NCI-H2171 treated with DMSO at 0.1 percent for 48 hours (cell line): Measurements from ENCODE around the gene PSMC5.
"Not testable (repeated sequence)": the region's sequence is repeated elsewhere in the genome, so short reads cannot be mapped to it uniquely, and the experiment has no call there.

Source experiments
- DNase-seq: peaks from one replicate; lab custom pipeline; 2025; lab: John Stamatoyannopoulos, UW

Gene PSMC5

DNA sequence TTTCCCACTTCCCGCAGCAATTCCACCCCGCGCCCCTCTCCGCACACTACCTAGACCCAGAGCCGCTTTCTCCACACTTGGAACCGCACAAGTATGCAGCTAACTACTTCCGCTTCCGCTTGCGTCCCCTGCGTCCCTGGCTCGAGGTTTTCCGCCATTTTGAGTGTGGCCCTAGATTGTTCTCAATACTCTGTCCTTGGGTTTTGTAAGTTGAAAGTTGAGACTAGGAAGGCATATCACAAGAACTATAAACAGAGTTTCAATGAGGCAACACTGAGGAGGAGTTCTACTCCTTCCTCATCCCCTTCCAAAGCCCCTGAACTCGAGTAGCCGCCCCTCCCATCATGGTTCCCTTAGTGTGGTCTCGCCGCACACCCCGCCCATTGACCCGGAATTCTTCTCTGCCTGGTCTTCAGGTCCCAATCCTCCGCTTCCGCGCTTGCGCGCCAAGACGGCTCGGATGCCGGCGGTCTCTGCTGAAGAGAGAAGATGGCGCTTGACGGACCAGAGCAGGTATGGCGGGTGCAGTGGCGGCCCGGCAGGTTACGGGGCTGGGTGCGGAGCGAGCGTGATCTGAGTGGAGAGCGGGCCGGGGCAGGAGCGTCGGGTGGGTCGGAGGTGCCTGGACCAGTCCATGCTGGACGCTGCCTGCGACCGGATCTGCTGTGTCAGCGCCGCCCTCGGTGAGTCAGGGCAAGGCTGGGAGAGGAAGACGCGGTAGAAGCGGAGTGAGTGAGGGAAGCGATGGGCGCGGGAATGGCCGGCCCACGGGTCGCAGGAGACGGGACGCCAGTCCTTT, at the start of gene PSMC5, which contains the start of gene FTSJ3:
Gene PSMC5, plus strand, starts transcription at position 430 of the 799 bp plus-strand sequence. Its CDS starts 60 bp downstream, at position 490.
Gene FTSJ3, minus strand, starts transcription at position 662 of the 799 bp plus-strand sequence. CDS start 761 bp downstream, outside the sequence.
- DNase-seq = peak; percentile 97

DNA sequence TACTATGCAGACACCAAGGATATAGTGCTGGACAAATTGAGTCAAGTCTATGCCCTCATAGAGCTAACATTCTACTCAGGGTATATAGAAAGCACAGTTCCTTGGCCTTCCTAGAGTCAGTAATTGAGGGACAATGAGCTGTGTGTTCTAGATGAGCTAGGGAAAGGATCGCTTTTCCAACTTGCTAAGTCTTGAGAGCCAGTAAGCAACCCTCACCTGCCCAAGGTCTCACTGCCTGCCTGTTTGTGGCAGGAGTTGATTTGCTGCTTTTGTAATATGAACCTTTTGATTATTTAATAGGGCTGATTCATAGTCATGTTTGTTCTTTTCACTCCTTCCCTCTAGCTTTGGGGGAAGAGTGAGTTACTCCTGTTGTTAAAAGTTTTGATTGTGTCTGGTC, 46.7 kb upstream of the PSMC5 start:
- no peak for DNase-seq

DNA sequence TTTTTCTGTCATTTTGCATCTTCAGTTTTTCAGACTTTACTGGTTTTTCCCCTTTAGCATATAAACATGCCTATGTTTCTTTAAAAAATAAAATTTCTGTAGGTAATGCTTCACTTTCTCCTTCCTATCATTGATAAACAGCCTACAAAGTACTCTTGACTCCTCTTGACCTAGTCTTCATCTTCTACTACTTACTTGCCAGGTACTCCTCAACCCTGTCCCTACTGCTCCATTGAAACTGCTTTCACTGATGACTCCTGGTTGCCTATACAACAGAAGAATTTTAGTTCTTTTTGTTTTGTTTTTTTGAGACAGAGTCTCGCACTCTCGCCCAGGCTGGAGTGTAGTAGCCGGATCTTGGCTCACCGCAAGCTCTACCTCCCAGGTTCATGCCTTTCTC, 46.3 kb upstream of the PSMC5 start:
- DNase-seq = no peak

DNA sequence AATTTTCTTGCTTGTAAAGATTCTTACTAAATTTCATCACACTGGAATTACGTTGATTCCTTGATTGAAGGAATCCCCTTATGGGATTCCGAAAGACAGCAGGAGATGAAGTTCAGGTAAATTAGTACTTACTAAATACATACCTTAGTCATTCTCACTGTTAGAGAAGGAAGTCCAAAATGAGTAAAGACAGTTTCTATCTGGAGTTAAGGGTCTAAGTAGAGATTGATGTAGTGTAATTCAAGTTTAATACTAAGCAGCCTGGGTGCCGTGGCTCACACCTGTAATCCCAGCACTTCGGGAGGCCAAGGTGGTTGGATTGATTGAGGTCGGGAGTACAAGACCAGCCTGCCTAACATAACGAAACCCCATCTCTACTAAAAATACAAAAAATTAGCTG, 43.7 kb upstream of the PSMC5 start:
- DNase-seq = no peak

DNA sequence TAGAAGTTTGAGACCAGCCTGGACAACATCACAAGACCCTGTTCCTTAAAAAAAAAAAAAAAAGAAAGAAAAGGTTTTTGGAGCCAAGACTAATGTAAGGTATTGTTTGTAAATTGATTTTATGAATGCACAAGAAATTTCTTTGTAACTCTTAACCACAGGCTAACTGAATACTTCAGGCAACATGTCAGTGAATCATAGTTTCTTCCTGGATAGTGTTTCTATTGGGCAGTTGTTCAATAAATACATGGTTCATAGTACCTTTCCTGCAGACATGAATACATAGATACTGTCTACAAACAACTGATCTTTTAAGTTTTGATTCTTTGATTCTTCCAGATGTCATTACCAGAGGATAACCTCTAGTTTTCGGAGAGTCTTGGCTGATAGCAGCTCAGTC, 41.7 kb upstream of the PSMC5 start:
- DNase-seq = no peak

DNA sequence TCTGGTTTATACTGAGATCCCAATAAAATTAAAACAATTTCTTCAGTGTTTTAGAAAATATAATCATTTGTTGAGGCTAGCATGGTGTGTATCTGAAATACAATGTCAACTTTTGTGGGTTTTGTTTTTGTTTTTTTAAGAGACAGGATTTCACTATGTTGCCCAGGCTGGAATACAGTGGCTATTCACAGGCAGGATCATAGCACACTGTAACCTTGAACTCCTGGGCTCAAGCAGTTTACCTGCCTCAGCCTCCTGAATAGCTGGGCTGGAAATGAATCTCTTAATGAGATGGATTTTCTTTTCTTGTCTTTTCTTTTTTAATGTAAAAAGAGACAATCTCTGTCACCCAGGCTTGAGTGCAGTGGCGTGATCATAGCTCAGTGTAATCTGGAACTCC, 41.1 kb upstream of the PSMC5 start:
- no peak for DNase-seq

DNA sequence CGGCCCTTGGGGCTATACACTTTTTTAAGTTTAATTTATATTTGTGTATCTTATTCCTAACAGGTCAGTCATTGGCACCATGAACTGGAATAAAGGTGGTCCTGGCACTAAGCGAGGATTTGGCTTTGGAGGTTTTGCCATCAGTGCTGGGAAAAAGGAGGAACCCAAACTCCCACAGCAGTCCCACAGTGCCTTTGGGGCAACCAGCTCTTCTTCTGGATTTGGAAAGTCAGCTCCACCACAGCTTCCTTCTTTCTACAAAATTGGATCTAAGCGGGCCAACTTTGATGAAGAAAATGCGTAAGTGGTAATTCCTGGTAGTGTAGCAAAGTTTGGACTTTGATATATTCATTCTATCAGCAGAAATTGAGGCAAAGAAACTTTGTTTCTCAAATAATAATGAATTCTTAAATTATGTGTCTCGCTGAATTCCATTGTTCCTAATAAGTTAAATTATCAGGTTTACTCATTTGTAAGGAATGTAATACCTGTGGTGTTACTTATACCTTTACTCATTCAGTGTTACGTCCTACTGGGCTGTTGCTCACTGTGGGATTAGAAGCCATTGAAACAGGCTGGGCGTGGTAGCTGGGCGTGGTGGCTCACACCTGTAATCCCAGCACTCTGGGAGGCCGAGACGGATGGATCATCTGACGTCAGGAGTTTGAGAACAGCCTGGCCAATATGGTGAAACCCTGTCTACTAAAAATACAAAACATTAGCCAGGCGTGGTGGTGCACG, 40.1 kb upstream of the PSMC5 start:
- no peak for DNase-seq

DNA sequence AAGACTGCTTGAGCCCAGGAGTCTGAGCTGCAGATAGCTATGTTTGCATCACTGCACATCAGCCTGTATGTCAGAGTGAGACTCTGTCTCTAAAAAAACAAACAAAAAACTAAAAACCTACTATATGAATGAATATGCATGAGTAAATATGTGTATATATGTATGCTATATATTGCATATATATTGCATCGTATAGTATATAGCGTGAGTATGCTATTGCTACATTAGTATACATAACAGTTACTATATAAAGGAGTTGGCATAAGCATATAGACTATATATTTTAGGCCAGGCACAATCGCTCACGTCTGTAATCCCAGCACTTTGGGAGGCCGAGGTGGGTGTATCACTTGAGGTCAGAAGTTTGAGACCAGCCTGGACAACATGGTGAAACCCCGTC, 37.2 kb upstream of the PSMC5 start:
- DNase-seq = no peak

DNA sequence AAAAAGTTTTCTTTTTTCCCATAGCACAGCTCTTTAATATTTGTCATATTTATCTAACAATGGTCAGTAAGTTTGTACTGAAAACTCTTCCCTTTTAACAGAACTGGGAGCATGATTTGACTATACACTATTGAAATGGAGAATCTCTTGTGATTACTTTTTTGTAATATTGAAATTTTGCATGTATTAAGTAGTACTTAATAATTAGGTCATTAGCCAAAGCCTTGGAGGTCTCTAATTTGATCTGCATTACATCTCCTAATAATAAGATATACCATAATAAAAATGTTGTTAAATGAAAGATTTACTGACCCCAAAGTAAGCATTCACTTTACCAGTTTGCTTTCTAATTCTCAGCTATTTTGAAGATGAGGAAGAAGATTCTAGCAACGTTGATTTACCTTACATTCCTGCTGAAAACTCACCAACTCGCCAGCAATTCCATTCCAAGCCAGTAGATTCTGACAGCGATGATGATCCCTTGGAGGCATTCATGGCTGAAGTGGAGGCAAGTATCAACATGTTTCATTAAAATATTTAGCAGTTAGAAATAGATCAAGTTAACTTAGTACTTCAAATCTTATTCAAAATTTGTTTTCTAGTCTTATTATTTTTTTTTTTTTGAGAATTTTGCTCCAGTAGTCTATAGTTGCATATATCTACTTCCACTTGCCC, 35.0 kb upstream of the PSMC5 start:
- no peak for DNase-seq

DNA sequence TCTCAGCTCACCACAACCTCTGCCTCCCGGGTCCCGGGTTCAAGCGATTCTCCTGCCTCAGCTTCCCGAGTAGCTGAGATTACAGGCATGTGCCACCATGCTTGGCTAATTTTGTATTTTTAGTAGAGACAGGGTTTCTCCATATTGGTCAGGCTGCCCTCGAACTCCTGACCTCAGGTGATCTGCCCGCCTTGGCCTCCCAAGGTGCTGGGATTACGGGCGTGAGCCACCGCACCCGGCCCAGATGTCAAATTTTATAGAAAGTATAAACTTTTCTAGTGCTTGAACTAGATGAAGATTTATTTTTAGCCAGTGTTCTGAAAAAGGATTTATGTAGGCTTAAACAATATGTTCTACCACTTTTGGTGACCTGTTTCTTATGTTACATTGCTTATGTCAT, 30.9 kb upstream of the PSMC5 start:
- not testable (repeated sequence) for DNase-seq

DNA sequence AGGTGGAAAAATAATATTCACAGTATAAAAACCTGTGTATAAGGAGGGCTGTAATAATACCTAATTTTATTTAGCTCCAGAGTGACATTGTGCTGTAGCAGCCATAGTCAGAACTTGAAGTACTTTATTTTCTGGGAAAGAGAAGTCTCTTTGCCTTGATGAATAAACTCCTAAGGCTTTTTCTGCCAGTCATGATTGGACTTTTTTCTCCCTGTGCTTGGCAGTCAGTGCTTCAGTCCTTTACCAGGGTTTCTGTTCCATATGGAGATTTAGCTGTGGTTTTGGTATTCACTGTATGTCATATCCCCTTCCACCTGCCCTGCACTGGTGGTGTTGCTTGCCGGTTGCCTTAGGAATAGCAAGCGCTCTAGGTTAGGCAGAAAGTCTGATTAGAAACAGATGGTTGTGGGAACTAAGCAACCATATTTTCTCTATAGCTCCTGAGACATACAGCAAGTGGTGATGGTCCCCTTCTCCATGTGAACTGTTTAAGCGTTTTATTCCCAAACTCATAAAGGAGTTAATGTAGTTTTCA, 28.6 kb upstream of the PSMC5 start:
- DNase-seq = no peak

DNA sequence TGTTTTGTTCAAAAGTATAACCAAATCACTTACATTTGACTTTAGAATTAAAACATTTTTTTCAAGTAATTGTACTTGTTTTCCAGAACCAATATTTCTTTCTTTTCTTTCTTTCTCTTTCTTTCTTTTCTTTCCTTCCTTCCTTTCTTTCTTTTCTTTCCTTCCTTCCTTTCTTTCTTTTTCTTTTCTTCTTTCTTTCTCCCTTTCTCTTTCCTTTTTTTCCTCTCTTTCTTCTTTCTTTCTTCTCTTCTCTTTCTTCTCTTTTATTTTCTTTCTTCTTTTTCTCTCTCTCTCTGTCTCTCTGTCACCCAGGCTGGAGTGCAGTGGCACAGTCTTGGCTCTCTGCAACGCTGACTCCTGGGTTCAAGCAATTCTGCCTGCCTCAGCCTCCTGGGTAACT, 26.4 kb upstream of the PSMC5 start:
- no peak for DNase-seq

DNA sequence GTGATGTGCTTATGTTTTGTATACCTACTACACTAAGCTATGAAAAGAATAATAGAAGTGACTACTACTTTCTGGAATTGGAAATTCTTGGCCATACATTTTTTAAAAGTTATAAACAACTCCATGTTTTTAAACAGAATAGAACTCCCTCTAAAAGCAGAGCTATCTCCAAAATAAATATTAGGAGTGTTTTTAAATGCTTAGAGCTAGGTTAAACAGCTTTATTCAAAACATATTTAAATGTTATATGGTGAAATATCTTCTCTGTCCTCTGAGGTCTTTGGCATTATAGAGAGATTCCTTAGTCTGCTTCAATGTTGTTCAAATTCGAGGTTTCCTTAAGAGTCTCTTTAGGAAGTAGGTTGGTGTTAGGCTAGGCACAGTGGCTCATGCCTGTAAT, 22.9 kb upstream of the PSMC5 start:
- no peak for DNase-seq

DNA sequence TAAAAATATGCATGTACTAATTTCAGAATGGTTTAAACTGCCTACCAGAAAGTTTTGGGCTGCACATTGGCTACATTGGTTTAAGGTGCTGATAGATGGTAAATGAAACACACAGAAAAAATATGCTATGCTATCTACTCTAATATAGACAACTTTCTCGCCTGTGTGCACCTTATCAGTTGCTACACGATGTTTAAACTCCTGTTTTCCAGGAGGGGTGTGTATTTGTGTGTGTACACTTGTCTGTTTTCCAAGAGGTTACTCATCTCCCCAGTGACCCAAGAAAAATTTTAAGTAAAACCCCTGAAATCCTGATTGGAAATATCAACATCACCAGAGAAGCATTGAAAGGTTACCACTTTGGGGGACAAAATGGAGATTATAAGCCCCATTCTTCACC, 21.6 kb upstream of the PSMC5 start:
- no peak for DNase-seq

DNA sequence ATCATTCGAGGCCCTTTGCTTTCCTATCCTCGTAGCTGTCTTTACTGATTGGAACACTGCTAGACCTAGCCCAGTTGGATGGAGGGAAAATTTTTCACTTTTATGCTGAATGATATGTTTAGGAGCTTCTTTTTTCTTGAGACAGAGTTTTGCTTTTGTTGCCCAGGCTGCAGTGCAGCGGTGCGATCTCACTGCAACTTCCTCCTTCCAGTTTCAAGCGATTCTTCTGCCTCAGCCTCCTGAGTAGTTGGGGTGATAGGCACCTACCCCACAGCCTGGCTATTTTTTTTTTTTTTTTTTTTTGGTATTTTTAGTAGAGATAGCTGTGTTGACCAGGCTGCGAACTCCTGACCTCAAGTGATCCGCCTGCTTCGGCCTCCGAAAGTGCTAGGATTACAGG, 17.3 kb upstream of the PSMC5 start:
- DNase-seq = no peak

DNA sequence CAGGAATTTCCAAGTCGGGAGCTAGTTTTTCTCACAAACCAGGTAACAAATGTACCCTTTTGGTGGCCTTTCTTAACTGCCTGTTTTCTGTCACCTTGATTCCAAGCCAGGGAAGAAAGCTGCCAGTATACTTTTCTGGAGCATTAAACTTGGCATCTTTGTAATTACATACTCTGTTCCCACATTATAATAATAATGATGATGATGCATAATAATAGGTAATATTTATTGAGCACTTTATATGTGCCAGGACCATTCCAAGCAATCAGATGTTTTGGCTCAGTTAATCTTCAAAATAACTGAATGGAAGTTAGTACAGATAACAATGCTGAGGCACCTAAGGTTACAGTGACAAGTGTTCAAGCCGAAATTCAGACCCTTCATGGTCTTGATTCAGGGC, 11.1 kb upstream of the PSMC5 start:
- no peak for DNase-seq

DNA sequence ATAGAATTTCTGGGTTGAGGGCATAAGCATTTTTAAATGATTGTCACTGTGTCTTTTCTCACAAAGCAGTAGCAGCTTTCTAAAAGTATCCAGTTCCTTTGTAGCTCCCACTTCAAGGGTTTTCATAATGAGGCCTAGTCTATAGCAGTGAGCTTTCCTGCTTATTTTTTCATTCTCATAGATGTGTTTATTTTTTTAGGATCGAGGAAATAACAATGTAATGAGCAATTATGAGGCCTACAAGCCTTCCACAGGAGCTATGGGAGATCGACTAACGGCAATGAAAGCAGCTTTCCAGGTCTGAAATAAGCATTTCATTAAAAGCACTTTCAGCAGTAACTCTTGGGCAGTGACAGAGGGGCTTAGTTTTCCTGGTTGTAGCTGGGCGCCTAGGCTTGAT, 10.6 kb upstream of the PSMC5 start:
- no peak for DNase-seq

DNA sequence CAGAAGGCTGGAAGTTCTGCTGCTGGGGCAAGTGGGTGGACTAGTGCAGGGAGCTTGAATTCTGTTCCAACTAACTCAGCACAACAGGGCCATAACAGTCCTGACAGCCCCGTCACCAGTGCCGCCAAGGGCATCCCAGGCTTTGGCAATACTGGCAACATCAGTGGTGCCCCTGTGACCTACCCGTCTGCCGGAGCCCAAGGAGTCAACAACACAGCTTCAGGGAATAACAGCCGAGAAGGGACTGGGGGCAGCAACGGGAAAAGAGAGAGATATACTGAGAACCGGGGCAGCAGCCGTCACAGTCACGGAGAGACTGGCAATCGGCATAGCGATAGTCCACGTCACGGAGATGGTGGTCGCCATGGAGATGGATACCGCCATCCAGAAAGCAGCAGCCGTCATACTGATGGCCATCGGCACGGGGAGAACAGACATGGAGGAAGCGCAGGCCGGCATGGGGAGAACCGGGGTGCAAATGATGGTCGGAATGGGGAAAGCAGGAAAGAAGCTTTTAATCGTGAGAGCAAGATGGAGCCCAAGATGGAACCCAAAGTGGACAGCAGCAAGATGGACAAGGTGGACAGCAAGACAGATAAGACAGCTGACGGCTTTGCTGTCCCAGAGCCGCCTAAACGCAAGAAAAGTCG, 9.4 kb upstream of the PSMC5 start:
- no peak for DNase-seq

DNA sequence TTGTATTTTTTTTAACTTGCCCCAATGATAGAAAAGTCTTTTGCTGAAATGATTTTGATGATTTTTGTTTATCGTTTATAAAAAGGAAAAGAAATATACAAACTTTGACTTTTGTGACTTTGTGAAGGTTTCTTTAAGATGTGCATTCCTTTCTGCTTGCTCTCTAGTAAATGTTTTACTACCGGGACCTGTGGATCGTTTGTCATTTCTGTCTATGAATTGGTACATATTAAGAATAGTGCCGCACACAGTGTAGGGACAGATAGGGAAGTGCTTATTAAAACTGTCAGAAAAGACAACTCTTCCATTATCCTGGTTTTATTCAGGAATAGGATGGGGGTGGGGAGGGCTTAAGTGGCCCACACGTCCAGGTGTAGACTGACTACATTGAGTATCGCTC, 8.1 kb upstream of the PSMC5 start:
- no peak for DNase-seq

DNA sequence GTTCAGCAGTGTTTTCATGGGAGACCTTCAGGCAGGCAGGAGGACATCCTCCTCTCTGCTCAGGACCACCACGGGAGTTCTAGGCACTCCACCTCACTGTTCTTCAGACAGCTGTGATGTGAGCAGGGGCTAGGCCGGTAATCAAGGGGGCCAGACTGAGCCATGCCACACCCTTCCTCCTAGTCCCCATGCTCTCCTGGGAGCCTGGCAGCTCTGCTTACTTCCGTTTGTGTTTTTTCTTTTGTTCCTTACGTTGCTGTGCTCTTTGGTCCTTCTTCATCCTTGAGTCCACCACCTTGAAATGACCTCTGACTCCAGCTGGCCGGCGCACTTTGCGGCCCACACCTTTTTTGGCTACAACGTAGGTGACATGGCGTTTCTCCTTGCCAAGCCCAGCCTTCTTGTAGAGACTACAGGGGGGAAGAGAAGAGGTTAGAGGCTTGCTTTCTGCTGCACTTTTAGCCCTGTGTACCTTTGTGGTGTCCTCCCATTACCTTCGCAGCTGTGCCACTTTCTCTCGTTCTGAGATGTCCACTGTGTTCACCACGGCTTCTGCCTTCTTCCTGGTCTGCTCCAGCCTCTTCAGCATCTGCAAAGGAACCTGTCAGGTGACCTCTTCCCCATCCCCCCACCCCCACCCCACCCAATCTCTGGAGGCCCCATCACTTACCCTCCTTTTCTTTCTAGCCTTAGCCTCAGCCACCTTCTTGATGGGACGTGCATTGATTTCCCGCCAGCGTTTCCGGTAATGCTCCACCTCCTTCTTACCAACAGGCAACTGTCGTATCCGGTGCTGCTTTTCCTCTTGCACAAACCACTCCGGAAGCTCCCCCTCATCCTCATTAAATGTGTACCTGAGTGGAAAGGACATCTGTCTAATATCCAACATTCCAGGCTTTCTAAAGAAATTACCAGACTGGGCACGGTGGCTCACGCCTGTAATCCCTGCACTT, 7.4 kb upstream of the PSMC5 start:
- no peak for DNase-seq
